ENCODE results near the gene SLC6A6.

The SLC6A6 gene

DNA sequence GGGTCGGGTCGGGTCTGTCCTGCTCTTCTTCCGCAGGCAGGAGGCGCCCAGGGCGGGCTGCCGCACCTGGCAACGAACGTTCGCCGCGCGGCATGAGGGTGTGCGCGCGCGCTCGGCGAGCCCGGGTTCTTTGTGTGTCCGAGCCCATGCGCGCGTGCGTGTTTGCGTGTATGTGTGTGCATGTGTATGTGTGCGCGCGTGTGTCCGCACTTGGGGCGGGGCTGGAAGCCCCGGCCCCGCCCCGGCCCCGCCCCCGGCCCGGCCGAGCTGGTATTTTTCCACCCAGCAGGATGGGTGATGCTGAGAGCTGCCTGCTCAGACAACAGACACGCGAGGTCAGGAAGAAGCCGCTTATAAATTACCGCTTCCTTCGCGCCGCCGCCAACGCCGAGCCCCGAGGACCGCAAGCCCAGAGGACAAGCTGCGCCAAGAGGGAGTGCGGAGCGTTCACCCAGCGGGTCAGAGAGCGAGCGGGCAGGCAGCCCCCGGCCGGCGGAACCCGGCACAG, at the start of gene SLC6A6:
Gene SLC6A6 (plus strand): TSS at position 303 of the 508 bp plus-strand sequence. CDS start 41,029 bp downstream, outside the sequence.
- in situ Hi-C loops (cut with MboI; ENCODE audit: low sequenced_read_pairs), result no loop called here

DNA sequence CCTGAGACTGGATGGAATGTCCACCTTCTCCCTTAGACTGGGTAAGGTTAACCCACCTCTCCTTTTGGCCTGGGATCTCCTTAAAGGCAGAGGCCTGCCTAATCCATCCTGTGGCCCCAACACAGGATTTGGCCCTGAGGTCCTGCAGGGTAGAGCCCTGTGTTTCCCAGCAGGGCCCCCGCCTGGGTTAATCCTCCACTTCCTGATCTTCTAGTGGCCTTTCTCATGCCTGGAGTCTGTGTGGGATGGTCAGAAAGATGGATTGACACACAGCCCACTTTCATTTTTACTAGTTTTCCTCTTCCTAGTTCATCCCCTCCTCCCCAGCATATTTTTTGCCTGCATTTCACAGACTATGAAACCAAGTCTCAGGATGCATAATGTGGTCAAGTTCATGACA, 48.9 kb upstream of the SLC6A6 start:
- in situ Hi-C loops (cut with MboI; ENCODE audit: low sequenced_read_pairs), result no loop called here

GRCh38 chr3:14357463-14357862, 44.9 kb upstream of the SLC6A6 start:
- in situ Hi-C loops (cut with MboI; ENCODE audit: low sequenced_read_pairs), result no loop called here

GRCh38 chr3:14358426-14359211, 43.8 kb upstream of the SLC6A6 start:
- in situ Hi-C loops (cut with MboI; ENCODE audit: low sequenced_read_pairs), result no loop called here

- in situ Hi-C loops (cut with MboI; ENCODE audit: low sequenced_read_pairs), result no loop called here
These were observed 43.1 kb upstream of the SLC6A6 start for GRCh38 chr3:14359348-14359747.

DNA sequence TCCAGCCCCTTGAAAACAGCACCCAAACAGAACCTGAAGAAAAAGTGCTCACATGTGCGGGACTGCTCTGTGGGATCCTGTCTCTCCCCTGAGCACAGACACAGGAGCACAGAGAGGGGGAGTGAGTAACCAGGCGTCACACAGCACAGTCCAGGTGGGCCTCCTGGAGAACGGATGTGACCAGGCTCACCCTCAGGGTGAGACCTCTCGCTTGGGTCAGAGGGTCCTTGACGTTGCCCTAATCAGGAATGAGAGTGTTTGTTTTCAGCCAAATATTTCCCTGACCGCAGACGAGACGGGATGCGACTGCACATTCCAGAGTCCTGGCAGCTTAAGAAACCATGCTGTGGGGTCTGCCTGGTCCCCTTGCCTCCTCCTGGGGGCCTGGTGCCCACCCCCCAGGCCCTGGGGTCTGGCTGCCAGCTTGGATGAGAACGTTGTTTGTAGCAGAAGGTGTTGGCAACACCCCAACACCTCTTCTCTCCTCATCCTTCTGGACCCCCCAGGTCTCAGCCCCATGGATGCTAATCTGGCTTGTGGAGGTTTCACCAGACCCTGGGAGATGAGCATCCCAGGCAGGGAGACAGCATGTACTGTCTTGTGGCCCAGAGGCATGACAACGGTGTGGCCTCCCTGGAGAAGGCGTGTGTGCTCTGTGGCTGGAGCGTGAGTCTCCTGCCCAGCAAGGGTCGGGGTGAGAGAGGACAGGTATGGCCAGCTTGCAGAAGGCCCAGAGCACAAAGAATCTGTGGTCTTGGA, 42.1 kb upstream of the SLC6A6 start:
- in situ Hi-C loops (cut with MboI; ENCODE audit: low sequenced_read_pairs), result no loop called here

DNA sequence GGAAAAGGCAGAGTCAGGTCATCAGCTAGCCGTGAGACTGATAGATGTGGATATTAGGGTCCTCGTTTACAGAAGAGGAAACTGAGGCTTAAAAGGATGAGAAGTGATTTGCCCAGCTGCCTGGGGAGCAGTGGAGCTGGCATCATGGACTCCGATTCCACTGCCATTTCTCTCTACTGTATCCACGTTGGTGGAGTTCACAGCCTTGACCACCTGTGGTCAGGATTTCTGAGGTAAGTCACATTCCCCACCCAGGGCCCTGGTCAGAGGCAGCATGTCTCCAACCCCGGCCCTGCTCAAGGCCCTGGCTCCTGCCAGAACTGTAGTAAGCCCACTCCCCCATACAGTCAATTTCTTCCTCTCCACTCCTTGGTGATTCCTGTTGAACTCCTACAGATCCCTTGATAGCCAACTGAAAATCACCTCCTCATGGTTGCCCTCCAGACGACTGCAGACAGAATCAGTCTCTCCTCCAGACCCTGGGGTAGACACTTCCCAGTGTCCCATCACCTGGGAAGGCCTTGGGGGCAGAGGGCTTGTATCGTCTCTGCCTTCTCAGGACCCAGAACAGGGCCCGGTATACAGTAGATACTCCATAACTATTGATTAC, 41.2 kb upstream of the SLC6A6 start:
- in situ Hi-C loops (cut with MboI; ENCODE audit: low sequenced_read_pairs), result no loop called here

DNA sequence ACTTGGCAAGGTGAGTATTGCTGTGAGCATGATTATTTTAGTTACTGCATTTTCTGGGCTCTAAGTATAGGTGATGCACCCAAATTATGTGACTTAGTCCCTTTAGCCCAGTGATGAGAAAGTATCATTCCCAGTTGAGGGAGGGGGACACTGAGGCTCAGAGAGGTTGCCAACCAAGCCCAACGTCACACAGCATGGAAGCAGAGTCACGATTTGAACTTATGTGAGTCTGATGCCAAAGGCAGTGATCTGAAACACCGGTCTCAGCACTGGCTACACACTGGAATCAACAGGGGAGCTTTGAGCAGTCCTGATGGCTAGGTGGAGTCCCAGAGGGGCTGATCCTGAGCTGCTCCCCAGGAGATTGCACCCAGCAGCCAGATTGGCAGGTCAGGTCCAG, 39.5 kb upstream of the SLC6A6 start:
- in situ Hi-C loops (cut with MboI; ENCODE audit: low sequenced_read_pairs), result no loop called here

DNA sequence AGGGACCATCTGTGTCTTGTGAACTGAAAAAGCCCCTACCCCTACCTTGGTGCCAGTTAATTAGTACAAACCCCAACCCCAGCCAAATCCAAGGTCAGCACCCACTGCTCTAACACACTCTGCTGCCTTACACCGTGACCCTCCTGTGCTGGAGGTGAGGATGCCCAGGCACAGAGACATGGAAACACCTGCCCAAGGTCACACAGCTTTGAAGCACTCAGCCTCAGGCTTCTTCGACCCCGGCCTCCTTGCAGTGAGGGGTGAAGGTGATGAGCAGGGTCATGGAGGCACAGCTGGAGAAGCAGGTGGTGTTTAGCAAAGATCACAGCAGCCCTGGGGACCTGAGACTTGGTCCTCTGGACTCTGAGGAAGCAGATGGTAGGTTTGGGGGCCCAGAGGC, 39.0 kb upstream of the SLC6A6 start:
- in situ Hi-C loops (cut with MboI; ENCODE audit: low sequenced_read_pairs), result no loop called here

DNA sequence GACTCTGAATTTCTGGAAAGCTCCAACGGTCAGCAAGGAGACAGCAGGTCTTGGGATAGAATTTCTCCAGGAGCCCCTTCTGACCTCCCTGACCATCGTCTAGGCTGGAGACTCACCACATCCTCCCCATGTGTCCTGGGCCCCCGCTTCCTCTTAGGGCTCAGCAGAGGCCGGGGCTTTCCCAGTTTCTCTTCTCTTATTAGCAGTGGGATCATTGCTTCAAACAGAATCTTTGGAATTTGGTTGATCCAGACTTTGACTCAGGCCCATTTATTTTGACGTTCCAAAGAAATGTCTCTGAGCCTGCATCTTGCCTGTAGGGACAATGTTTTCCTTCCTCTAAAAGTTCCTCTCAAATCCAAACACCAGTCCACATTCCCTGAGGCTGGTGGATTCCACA, 38.4 kb upstream of the SLC6A6 start:
- in situ Hi-C loops (cut with MboI; ENCODE audit: low sequenced_read_pairs), result no loop called here

GRCh38 chr3:14364580-14365292, 37.7 kb upstream of the SLC6A6 start:
- in situ Hi-C loops (cut with MboI; ENCODE audit: low sequenced_read_pairs), result no loop called here

GRCh38 chr3:14366248-14366647, 36.2 kb upstream of the SLC6A6 start:
- in situ Hi-C loops (cut with MboI; ENCODE audit: low sequenced_read_pairs), result no loop called here

DNA sequence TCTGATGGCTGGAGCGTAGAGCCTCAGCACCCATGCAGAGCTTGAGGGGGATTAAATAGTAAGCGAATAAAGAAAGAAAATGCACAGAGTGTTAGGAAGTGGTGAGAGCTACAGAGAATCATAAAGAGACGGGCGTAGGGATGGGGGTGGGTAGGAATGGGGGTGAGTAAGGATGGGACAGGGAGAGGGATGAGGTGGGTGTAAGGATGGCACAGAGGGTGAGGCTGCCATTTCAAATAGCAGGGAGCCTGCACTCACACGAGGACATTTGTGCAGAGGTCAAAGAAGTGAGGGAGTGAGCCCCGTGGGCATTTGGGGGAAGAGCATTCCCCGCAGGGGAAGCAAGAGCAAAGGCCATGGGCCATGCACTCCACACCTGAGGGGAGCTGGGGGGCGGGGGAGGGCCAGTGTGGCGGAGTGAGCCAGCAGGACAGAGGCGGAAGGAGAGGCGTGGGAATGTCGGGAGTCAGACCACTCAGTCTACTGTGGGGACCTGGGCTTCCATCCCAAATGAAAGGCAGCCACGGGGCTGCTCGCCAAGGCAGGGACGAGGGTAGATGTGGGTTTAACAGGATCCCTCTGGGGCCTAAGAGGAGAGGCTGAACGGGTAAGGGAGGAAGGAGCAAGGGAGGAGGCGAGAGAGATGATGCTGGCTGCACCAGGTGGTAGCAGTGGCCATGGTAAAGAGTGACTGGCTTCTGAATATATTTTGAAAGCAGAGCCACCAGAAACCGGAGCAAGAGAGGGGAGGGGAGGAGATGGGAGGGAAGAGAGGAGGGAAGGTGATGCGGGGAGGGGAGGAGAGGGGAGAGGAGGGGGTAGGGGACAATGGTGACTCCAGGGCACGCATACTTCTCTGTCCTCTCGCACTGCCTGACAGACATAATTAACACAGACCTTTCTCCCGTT, 35.2 kb upstream of the SLC6A6 start:
- in situ Hi-C loops (cut with MboI; ENCODE audit: low sequenced_read_pairs), result no loop called here

DNA sequence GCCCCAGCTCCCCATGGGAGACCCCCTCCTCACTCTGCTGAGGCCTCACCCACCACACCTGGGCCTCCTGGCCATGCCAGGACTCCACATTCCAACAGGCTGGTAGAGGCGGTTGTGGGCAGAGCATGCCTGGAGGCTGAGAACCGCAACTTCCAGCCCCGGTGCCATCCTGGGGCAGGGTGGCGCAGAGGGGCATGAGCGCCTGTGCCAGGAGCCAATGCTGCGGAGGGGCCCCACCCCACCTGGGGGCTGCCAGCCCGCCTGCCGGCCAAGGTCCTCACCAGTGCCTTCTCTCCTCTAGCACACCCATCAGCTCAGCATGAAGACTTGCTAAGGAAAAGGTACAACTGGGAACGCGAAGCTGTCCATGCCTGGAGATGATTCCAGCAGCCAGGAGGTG, 34.3 kb upstream of the SLC6A6 start:
- in situ Hi-C loops (cut with MboI; ENCODE audit: low sequenced_read_pairs), result no loop called here

DNA sequence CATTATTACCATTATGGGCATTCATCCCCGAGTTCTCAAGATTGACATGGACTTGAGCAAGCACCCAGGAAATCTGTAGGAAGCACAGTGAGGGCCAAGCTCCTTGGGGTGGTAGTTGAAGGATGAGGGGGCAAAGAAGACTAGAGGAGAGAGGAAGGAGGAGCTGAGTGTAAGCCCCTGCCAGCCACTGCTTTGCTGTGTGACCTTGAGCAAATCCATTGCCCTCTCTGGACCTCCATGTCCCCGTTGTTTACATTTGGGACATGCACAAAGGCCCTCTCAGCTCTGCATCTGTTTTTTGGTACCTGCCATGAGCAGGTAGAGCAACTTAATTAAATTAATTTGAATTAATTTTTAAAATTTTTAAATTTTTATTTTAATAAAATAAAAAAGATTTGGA, 33.5 kb upstream of the SLC6A6 start:
- in situ Hi-C loops (cut with MboI; ENCODE audit: low sequenced_read_pairs), result no loop called here

GRCh38 chr3:14369675-14370669, 32.4 kb upstream of the SLC6A6 start:
- in situ Hi-C loops (cut with MboI; ENCODE audit: low sequenced_read_pairs), result no loop called here

GRCh38 chr3:14370720-14371572, 31.5 kb upstream of the SLC6A6 start:
- in situ Hi-C loops (cut with MboI; ENCODE audit: low sequenced_read_pairs), result no loop called here

Data from hTERT RPE-1 (cell line).